MG63 (cell line): ENCODE measurements around the gene DLGAP4. TPM values are rescaled to one million over a fixed set of nuclear protein-coding genes. Genes with fewer than 3 reads are reported as not detected.
"Not testable (repeated sequence)": the region's sequence is repeated elsewhere in the genome, so short reads cannot be mapped to it uniquely, and the experiment has no call there.

Experiments
- DNase-seq: peaks from one replicate; pipeline ENCODE4 v3.0.0-alpha.2; 2020
- H3K27me3 ChIP-seq: fragments of 250-450 bp; sonication (Bioruptor Pico); 2 replicates; pipeline ENCODE4 v1.5.1; 2020; ENCODE audit warnings: mild to moderate bottlenecking, moderate library complexity
- H3K36me3 ChIP-seq: fragments of 250-450 bp; sonication (Bioruptor Pico); 2 replicates; pipeline ENCODE4 v1.5.1; 2020; ENCODE audit warnings: mild to moderate bottlenecking, moderate library complexity
- H3K4me3 ChIP-seq: fragments of 250-450 bp; sonication (Bioruptor Pico); 2 replicates; pipeline ENCODE4 v1.5.1; 2020; ENCODE audit warnings: mild to moderate bottlenecking, moderate library complexity
- H3K9me3 ChIP-seq: fragments of 250-450 bp; sonication (Bioruptor Pico); 2 replicates; pipeline ENCODE4 v1.5.1; 2020; ENCODE audit warnings: mild to moderate bottlenecking, moderate library complexity
- total RNA-seq: library from RNA; depleted of rRNA; stranded (reverse); fragments of >200 nt; shearing (Covaris generic); gene quantifications from 2 replicates; pipeline ENCODE4 v1.2.3, GENCODE V29; 2014; ENCODE audit warnings: low replicate concordance; rRNA removed

Gene DLGAP4
- total RNA-seq, 1 experiment from 2014 or later = 12.0 TPM

GRCh38 chr20:36564726-36565121 lies 258.6 kb downstream of the DLGAP4 start:
- not testable (repeated sequence) for H3K36me3 ChIP-seq, H3K9me3 ChIP-seq, H3K27me3 ChIP-seq, H3K4me3 ChIP-seq, DNase-seq

DNA sequence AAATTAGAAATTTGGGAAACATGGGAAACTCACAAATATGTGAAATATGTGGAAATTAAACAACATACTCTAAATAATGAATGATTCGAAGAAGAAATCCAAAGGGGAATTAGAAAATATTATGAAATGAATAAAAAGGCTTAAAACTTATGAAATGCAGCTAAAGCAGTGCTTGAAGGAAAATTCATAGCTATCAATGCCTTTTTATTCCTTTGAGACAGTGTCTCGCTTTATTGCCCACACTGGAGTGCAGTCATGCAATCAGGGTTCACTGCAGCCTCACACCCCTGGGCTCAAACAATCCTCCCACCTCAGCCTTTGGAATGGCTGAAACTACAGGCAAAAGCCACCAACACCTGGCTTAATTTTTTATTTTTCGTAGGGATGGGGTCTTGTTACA lies 259.4 kb downstream of the DLGAP4 start:
- Histone ChIP-seq H3K9me3 (peaks cover 8% of the 10 kb centered on the region; the same call in 1 of the 2 replicates), H3K27me3 (no peaks in the 10 kb centered on the region), H3K36me3 (no peaks in the 10 kb centered on the region), H3K4me3 (no peak overlapping the region)
- no peak for DNase-seq

DNA sequence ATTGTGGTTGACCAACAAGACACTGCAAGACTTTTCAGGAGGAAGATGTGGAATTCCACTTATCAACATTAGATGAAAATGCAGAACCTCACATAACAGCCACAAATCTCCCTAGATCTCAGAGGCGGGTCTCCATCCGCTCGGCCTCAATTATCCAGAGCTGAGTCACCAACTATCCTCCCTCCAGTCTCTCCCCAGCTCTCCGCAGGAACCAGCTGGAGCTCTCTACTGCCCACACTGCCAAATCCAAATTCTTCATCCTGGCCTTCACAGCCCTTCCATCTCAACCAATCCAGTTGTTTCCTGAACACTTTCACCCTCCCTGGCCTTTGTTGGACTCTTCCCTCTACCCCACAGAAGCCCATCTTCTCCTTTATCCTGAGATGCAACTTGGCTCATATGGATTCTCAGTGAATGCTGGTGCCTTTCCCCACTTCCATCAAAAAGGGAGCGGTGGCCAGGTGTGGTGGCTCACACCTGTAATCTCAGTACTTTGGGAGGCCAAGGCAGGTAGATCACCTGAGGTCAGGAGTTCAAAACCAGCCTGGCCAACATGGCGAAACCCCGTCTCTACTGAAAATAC lies 263.8 kb downstream of the DLGAP4 start:
- peak; percentile 79 for DNase-seq
- H3K4me3 ChIP-seq = no peak overlapping the region
- H3K36me3 ChIP-seq = no peaks in the 10 kb centered on the region
- H3K9me3 ChIP-seq = peaks cover 7% of the 10 kb centered on the region; the same call in 1 of the 2 replicates
- no peaks in the 10 kb centered on the region for H3K27me3 ChIP-seq

- H3K36me3 ChIP-seq = no peaks in the 10 kb centered on the region; the same call in 1 of the 2 replicates
- no peak for DNase-seq
- no peak overlapping the region for H3K4me3 ChIP-seq
- H3K27me3 ChIP-seq = no peaks in the 10 kb centered on the region
- no peaks in the 10 kb centered on the region for H3K9me3 ChIP-seq
Observed at GRCh38 chr20:36571564-36572504, 265.7 kb downstream of the DLGAP4 start.

GRCh38 chr20:36572701-36573102 lies 266.6 kb downstream of the DLGAP4 start:
- Histone ChIP-seq H3K36me3 (peaks cover 2% of the 10 kb centered on the region), H3K27me3 (no peaks in the 10 kb centered on the region), H3K4me3 (peak overlapping the region; percentile 78), H3K9me3 (no peaks in the 10 kb centered on the region)
- DNase-seq = peak; percentile 7

GRCh38 chr20:36573103-36573797 lies 267.1 kb downstream of the DLGAP4 start, which contains the start of gene TGIF2:
Gene TGIF2 (plus strand): TSS chr20:36573597. CDS start chr20:36578775, 5,178 bp downstream.
- peak; percentile 91 for DNase-seq
- Histone ChIP-seq H3K4me3 (peak within 1 kb of the TSS; percentile 78), H3K9me3 (no peaks in the 10 kb centered on the region), H3K36me3 (peaks cover 4% of the 10 kb centered on the region), H3K27me3 (no peaks in the 10 kb centered on the region)

DNA sequence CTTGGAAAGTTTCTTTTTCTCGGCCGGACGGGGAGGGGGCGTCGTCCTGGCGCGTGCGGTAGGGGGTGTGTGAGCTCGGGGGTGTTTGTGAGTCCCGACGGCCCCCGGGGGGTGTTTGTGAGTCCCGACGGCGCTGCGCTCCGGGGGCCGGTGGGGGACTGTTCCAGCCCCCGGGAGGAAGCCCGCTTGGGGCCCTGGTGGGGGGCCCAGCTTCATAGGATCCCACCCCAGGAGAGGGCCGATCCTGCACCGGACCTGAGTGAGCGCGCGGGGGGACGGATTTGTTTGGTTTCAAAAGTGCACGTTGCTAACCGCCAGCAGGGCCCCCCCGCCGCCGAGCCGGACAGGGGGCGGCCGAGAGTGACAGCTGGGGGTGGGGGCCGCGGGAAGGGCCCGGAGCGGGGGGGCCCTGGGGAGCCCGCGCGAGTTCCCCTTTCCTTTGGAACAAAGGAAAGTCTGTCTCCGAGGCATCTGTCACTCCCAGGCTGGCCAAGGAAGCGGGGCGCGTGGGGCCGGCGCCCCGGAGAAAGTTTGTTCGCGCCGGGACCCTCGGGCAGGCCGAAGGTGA lies 267.7 kb downstream of the DLGAP4 start:
- H3K4me3 ChIP-seq = peak overlapping the region; percentile 78

GRCh38 chr20:36574366-36575135 lies 268.4 kb downstream of the DLGAP4 start:
- H3K36me3 ChIP-seq = peaks cover 15% of the 10 kb centered on the region
- DNase-seq = peak; percentile 70
- no peaks in the 10 kb centered on the region for H3K9me3 ChIP-seq
- no peaks in the 10 kb centered on the region for H3K27me3 ChIP-seq
- H3K4me3 ChIP-seq = peak overlapping the region; percentile 78

More for the DNA sequence above, 267.7 kb downstream of the DLGAP4 start:
- peak; percentile 32 for DNase-seq
- Histone ChIP-seq H3K36me3 (peaks cover 10% of the 10 kb centered on the region), H3K9me3 (no peaks in the 10 kb centered on the region), H3K27me3 (no peaks in the 10 kb centered on the region)

- Histone ChIP-seq H3K36me3 (peaks cover 25% of the 10 kb centered on the region), H3K27me3 (no peaks in the 10 kb centered on the region), H3K9me3 (no peaks in the 10 kb centered on the region), H3K4me3 (no peak overlapping the region)
- DNase-seq = no peak
Observed at GRCh38 chr20:36576081-36576445, 269.9 kb downstream of the DLGAP4 start.

Other genes with a start within 250 kb of the DLGAP4 start
- gene EPB41L1, start 151.6 kb upstream of the DLGAP4 start, total RNA-seq = 11.7 and 22.9 TPM in 2 replicates
- 43.1 and 59.0 TPM in 2 replicates for gene AAR2, start 69.9 kb upstream of the DLGAP4 start, total RNA-seq
- gene MYL9, start 235.2 kb downstream of the DLGAP4 start, total RNA-seq = 1.3 TPM in 1 of 2 replicates, not detected in the other